Skeletal muscle satellite cell (primary cell): ENCODE data around the gene FBXL16.

Experiments used
- H3K27me3 ChIP-seq: 2 replicates; pipeline ENCODE4 v1.7.0; 2013; ENCODE audit warnings: low read length; ENCODE audit not compliant: control insufficient read depth, insufficient read depth
- H3K36me3 ChIP-seq: 2 replicates; pipeline ENCODE4 v1.7.0; 2013; ENCODE audit warnings: mild to moderate bottlenecking, control low read depth, low read length; ENCODE audit not compliant: insufficient read depth
- H3K4me1 ChIP-seq: 2 replicates; pipeline ENCODE4 v1.7.0; 2013; ENCODE audit warnings: low read length; ENCODE audit not compliant: control insufficient read depth, insufficient read depth
- H3K4me2 ChIP-seq: 2 replicates; pipeline ENCODE4 v1.7.0; 2013; ENCODE audit warnings: mild to moderate bottlenecking, low read length
- H3K4me3 ChIP-seq: 2 replicates; pipeline ENCODE4 v1.7.0; 2013; ENCODE audit warnings: low read length
- H3K9ac ChIP-seq: 2 replicates; pipeline ENCODE4 v1.7.0; 2013; ENCODE audit warnings: mild to moderate bottlenecking, low read depth, low read length, moderate library complexity
- H3K9me3 ChIP-seq: replicated peaks from 2 replicates; pipeline ENCODE4 v1.7.0; 2013; ENCODE audit warnings: mild to moderate bottlenecking, control low read depth, low read length

The FBXL16 gene

DNA sequence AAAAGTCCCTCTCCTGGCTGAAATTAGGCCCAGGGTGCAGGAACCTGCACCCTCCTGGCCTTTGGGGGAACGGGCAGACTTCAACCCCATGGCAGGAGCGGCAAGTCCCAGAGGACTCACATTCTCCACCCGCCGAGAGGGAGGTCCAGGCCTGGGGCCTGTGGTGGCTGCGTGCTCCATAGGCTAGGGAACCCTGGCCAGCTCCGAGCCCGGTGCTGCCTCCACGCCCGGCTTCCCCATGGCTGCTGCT lies 20.5 kb upstream of the FBXL16 start:
- H3K9me3 ChIP-seq = no peaks in the 10 kb centered on the region
- H3K4me2 ChIP-seq = peak overlapping the region; percentile 93
- no peak overlapping the region for H3K9ac ChIP-seq
- H3K36me3 ChIP-seq = peaks cover 5% of the 10 kb centered on the region
- no peaks in the 10 kb centered on the region for H3K27me3 ChIP-seq
- H3K4me1 ChIP-seq = peaks cover 24% of the 10 kb centered on the region
- no peak overlapping the region for H3K4me3 ChIP-seq

DNA sequence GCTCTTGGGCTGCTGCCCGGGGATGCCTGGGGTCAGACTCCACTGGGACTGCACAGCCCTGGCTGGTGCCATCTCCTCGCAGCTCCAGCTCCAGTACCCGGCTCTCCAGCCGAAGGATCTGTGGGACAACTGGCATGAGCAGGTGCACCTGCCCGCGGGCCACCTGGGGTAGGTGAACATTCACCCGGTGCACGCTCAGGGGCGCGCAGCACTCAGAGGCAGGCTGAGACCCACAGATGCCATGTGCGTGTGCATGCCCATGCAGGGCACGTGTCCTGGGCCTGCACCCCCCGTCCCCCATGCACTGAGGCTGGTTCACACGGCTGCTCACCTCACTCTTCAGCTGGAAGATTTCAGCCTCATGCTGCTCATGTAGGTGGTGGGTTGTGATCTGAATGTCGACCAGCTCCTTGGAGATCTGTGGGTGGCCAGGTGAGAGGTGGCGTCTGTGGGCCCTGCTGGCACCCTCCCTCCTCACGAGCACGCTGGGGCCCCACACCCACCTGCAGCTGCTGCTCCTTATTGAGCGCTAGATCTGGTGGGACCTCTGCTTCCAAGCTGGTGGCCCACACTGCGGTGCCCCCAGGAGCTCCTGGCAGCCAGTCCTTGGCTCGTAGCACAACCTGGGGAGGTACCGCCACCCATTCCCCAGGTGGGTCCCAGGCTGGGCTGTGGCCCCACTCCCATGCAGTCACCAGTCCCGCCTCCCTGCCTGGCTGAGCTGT lies 20.0 kb upstream of the FBXL16 start:
- Histone ChIP-seq H3K36me3 (peaks cover 5% of the 10 kb centered on the region), H3K4me3 (no peak overlapping the region), H3K27me3 (no peaks in the 10 kb centered on the region), H3K9ac (no peak overlapping the region), H3K9me3 (no peaks in the 10 kb centered on the region), H3K4me2 (no peak overlapping the region), H3K4me1 (peaks cover 24% of the 10 kb centered on the region)

DNA sequence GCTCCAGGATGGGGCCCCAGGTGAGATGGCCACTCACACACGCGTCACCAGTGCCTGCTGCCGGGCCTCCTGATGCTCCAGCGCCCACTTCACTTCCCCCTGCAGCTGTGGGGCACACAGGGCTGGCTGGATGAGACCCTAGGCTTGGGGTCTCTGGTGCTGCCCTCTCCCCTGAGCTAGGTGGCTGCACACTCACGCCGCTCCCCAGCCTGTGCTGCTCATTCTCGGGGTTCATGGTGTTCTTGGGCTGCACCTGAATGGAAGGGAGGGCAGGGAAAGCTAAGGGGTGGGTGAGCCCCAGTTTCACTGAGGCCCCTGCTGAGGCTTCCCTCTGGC lies 19.4 kb upstream of the FBXL16 start:
- peaks cover 5% of the 10 kb centered on the region for H3K36me3 ChIP-seq
- no peaks in the 10 kb centered on the region for H3K9me3 ChIP-seq
- no peak overlapping the region for H3K9ac ChIP-seq
- H3K4me2 ChIP-seq = no peak overlapping the region
- H3K27me3 ChIP-seq = no peaks in the 10 kb centered on the region
- H3K4me1 ChIP-seq = peaks cover 29% of the 10 kb centered on the region
- H3K4me3 ChIP-seq = no peak overlapping the region

DNA sequence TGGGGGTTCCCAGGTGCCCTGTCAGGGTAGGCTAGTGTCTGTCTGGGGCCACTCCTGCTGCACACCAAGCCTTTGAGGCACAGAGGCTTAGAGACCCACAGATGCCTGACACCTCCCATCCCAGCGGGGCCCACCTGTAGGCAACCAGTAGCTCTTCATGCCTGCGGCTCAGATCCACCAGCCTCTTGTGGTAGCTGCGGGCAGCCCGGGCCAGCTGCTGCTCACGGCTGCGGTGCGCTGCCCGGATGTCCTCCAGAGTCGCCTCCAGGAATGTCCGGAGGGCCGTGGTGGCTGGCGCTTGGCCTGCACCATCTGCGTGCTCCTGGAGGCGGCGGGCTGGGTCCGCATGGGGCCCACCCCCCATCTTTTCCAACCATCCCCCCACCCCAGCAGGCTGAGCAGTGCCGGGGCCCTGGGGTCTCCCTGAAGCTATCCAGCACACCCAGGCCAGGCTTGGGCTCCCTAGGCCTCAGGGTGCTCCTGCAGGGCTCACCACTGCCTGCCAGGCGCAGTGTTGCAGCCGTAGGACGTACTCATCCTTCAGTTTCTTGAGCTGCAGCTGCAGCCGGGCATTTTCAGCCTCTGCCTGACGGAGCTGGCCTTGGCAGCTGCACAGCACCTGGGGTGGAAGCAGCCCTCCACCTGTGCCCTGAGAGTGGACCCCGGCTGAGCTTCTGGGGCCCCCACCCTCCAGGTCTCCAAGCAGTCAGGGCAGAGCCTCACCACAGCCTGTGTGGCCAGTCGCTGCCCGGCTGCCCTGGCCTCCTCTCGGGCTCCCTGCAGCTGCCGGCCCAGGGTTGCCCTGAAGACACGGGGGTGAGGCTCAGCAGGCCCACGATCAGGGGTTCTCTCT lies 18.8 kb upstream of the FBXL16 start:
- no peaks in the 10 kb centered on the region for H3K9me3 ChIP-seq
- peaks cover 35% of the 10 kb centered on the region for H3K4me1 ChIP-seq
- no peaks in the 10 kb centered on the region for H3K27me3 ChIP-seq
- H3K9ac ChIP-seq = no peak overlapping the region
- no peak overlapping the region for H3K4me2 ChIP-seq
- H3K4me3 ChIP-seq = no peak overlapping the region
- H3K36me3 ChIP-seq = peaks cover under 1% of the 10 kb centered on the region

DNA sequence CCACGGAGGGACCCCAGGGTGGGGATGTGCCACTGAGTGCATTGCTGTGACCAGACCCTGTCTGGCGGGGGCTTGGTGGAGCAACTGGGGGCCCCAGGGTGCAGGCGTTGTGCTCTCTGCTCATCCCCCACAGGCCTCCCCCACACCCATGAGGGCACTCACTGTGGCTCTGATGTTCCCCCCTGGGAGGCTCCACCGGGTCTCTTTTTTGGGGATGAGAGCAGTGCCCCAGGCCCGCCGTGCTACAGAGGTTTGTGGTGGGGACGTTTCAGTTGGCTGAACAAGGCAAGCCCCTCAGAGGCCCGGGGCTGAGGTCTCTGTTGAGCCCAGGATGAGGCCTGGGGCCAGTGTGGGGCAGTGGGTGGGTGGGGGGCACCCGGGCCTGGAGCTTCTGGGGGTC lies 18.1 kb upstream of the FBXL16 start:
- no peak overlapping the region for H3K9ac ChIP-seq
- peaks cover 35% of the 10 kb centered on the region for H3K4me1 ChIP-seq
- no peaks in the 10 kb centered on the region for H3K9me3 ChIP-seq
- H3K4me2 ChIP-seq = no peak overlapping the region
- no peaks in the 10 kb centered on the region for H3K36me3 ChIP-seq
- no peak overlapping the region for H3K4me3 ChIP-seq
- H3K27me3 ChIP-seq = no peaks in the 10 kb centered on the region

DNA sequence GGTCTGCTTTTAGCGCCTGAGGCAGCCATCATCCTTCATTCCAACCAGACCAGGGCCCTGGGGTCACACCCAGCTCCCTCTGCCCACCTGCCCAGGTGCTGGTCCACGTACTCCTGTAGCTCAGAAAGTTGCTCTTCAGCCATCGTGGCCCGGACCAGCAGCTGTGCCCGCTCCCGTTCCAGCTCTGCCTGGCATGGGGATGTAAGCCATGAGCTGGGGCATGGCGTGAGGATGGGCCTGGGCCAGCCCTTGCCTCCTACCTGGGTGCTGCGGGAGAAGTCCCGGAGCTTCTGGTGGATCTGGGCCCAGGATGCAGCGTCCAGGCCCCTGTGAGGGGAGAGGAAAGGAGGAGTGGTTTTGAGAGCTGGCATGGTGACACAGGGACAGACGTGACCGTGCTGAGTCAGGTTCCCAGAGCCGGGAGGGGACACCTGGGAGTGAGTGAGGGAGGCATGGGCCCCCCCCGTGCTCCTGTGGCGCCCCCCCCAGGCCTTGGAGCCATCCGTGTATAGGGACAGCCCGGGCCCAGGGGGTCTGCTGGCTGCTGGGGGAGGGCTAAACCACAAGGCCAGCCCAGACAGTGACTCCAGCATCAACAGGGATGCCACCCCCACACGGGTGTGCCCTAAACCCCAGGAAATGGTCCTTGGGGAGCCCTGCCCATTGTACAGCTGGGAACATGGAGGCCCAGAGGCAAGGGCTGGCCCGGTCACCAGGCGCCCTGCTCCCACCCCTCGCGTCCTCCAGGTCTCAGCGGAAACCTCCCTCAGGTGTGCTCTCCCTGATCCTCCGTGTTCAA lies 17.4 kb upstream of the FBXL16 start:
- Histone ChIP-seq H3K4me2 (no peak overlapping the region), H3K27me3 (no peaks in the 10 kb centered on the region), H3K9me3 (no peaks in the 10 kb centered on the region), H3K4me3 (no peak overlapping the region), H3K9ac (no peak overlapping the region), H3K4me1 (peaks cover 31% of the 10 kb centered on the region), H3K36me3 (no peaks in the 10 kb centered on the region)

DNA sequence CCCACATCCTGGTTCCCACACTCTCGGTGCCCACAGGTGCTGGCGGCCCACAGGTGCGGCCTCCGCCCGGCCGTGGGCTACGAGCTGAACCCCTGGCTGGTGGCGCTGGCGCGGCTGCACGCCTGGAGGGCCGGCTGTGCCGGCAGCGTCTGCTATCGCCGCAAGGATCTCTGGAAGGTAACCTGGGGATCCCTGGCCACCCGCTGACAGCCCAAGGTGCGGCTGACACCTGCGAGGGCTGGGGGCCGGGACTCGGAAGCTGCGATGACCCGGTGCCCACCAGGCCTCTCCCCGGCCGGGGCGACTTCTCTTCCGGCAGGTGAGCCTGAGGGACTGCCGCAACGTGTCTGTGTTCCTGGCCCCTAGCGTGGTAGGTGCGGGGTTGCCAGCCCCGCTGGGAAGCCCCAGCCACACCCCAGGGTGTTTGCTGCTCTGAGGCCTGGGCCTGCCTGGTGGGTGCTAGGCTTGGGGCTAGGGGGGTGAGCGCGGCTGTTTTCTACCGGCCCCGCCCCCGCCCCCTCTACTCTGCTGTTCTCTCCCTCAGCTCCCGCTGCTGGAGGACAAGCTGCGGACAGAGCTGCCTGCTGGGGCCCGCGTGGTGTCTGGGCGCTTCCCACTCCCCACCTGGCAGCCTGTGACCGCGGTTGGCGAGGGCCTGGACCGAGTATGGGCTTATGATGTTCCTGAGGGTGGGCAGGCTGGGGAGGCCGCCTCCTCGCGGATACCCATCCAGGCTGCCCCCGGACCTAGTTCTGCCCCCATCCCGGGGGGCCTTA lies 16.4 kb upstream of the FBXL16 start:
- Histone ChIP-seq H3K36me3 (no peaks in the 10 kb centered on the region), H3K4me1 (peaks cover 25% of the 10 kb centered on the region), H3K9me3 (no peaks in the 10 kb centered on the region), H3K4me2 (peak overlapping the region; percentile 98), H3K27me3 (no peaks in the 10 kb centered on the region), H3K4me3 (peak overlapping the region; percentile 100), H3K9ac (peak overlapping the region; percentile 86)

DNA sequence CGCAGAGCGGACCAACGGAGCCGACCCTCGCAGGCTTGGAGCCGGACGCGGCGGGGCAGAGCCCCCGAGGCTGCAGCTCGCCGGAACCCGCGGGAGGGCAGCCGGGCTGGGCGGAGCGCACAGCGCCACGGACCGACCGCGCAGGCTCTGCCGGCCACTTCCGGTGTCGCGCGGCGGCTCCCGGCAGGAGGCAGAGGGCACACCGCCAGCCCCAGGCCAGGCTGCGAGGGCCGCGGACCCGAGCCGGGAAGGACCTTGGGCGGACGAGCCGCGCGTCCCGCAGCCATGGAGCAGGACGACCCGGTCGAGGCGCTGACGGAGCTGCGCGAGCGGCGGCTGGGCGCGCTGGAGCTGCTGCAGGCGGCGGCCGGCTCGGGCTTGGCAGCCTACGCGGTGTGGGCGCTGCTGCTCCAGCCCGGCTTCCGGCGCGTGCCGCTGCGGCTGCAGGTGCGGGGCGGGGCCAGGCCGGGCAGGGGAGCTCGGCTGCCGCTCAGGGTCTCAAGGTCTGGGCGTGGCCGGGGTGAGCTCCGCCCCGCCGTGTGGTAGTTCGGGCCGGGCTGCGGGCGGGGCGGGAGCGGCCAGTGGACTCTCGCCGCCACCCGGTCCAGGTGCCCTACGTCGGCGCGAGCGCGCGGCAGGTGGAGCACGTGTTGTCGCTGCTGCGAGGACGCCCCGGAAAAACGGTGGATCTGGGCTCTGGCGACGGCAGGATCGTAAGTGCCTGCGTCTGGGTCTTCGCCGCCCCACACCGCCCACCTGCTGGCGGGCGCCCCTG lies 15.6 kb upstream of the FBXL16 start, which contains the start of gene ANTKMT:
Gene ANTKMT (plus strand): TSS at position 157 of the 775 bp plus-strand sequence. CDS start 129 bp downstream, at position 286.
- Histone ChIP-seq H3K9me3 (no peaks in the 10 kb centered on the region), H3K4me3 (peak within 1 kb of the TSS; percentile 100), H3K9ac (peak within 1 kb of the TSS; percentile 86), H3K4me1 (peaks cover 26% of the 10 kb centered on the region), H3K27me3 (no peaks in the 10 kb centered on the region), H3K36me3 (no peaks in the 10 kb centered on the region), H3K4me2 (peak within 1 kb of the TSS; percentile 98)

DNA sequence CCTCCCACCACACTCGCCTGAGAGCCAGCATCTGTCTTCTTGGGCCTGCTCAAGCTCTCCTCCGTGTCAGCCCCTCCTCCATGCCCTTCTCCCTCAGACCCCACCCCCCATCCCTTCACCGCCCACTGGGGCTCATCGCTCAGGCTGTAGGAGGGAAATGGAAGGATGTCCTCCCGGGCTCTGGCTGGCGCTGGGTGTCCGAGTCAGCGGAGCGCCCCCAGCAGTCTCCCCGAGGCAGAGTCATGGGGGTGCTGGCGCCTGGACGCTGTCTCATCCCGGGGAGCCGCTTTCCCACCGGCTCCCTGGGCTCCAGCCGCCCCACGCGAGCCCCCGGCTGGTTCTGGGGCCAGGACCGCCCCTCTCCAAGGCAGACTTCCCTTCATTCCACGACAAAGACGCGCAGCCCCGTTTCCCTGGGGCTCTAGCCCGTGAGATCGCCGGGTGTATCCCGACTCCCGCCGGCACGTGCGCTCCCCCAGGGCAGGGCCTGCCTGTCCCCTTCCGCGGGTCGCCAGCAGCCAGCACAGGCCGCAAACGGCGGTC lies 14.9 kb upstream of the FBXL16 start:
- peaks cover 32% of the 10 kb centered on the region for H3K4me1 ChIP-seq
- peak overlapping the region; percentile 100 for H3K4me3 ChIP-seq
- no peaks in the 10 kb centered on the region for H3K9me3 ChIP-seq
- H3K27me3 ChIP-seq = no peaks in the 10 kb centered on the region
- peak overlapping the region; percentile 98 for H3K4me2 ChIP-seq
- no peaks in the 10 kb centered on the region for H3K36me3 ChIP-seq
- H3K9ac ChIP-seq = peak overlapping the region; percentile 86

DNA sequence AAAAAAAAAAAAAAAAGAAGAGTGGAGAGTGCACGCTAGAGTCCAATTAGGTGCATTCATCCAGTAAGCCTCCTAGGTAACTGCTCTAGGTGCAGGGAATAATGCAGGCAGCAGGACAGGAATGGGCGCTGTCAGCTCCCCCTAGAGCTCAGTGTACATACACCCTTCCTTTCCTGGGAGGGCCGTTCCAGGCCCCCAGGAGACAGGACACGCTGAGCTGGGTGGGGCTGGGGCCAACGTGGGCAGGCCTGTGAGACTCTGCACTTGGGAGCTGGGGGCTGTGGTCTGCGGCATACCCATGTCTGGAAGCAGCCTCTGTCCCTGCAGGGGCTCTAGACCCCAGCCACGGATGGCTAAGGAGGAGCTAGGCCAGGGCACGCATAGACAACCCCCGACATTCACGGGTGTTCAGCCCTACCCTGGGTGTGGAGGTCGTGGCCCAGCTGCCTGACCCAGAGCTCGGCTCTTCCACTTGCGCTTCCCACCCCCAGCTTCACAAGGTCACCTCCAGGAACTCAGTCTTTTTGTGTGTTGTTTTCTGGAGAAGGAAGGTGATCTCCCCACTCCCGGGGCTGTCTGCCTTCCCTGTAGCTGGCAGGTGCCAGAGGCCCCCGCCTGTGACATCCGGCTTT lies 14.3 kb upstream of the FBXL16 start:
- no peaks in the 10 kb centered on the region for H3K9me3 ChIP-seq
- no peaks in the 10 kb centered on the region for H3K27me3 ChIP-seq
- peak overlapping the region; percentile 86 for H3K9ac ChIP-seq
- H3K4me1 ChIP-seq = peaks cover 35% of the 10 kb centered on the region
- peak overlapping the region; percentile 100 for H3K4me3 ChIP-seq
- peak overlapping the region; percentile 98 for H3K4me2 ChIP-seq
- H3K36me3 ChIP-seq = no peaks in the 10 kb centered on the region
